Measurements from ENCODE around the gene RPTOR. TPM values are rescaled to one million over a fixed set of nuclear protein-coding genes. Genes with fewer than 3 reads are reported as not detected.

Gene RPTOR
- total RNA-seq, 1 experiment from 2014 or later, result 66.7 TPM

GRCh38 chr17:80857756-80858171 is 313.1 kb downstream of the RPTOR start:
- intact Hi-C loops (cut with micrococcal nuclease; ENCODE audit: unreplicated experiment), result no loop called here
- peaks cover 7% of the 10 kb centered on the region for H3K4me1 ChIP-seq
- H3K4me1 Mint-ChIP-seq (ENCODE audit: low read depth, unreplicated experiment), result peaks cover 10% of the 10 kb centered on the region
- H3K27me3 ChIP-seq (replicated peaks; ENCODE audit: control insufficient read depth, insufficient read depth, low read length), result no peaks in the 10 kb centered on the region
- POLR2A ChIA-PET, result no interaction called here
- no peak for TF ChIP-seq CTCF (IDR thresholded peaks at IDR 0.05; ENCODE audit: insufficient read depth in 1 of 2, low read depth in 1 of 2, low read length in 1 of 2, severe bottlenecking in 1 of 2, unreplicated experiment in 1 of 2)
- H3K4me3 ChIP-seq (ENCODE audit: low read depth, low read length), result no peak overlapping the region
- CTCF ChIA-PET, result no interaction called here
- no TSS peak for BruUV-seq (replicated peaks)
- no peak overlapping the region for H3K4me3 Mint-ChIP-seq (ENCODE audit: unreplicated experiment)
- H3K27ac Mint-ChIP-seq (ENCODE audit: unreplicated experiment), result peak overlapping the region; percentile 13
- DNase-seq, result no peak
- H3K9me3 Mint-ChIP-seq (ENCODE audit: unreplicated experiment), result no peaks in the 10 kb centered on the region
- H3K36me3 Mint-ChIP-seq (ENCODE audit: insufficient read depth, unreplicated experiment), result peaks cover 44% of the 10 kb centered on the region
- H3K9me3 ChIP-seq, result no peaks in the 10 kb centered on the region
- H3K27me3 Mint-ChIP-seq (ENCODE audit: insufficient read depth, unreplicated experiment), result no peaks in the 10 kb centered on the region
- H3K36me3 ChIP-seq (ENCODE audit: control insufficient read depth, insufficient read depth, low read length), result no peaks in the 10 kb centered on the region

- no peak for TF ChIP-seq CTCF (IDR thresholded peaks at IDR 0.05; ENCODE audit: insufficient read depth in 1 of 2, low read depth in 1 of 2, low read length in 1 of 2, severe bottlenecking in 1 of 2, unreplicated experiment in 1 of 2)
- POLR2A ChIA-PET, result no interaction called here
- peaks cover 10% of the 10 kb centered on the region for H3K4me1 Mint-ChIP-seq (ENCODE audit: low read depth, unreplicated experiment)
- no peak for DNase-seq
- H3K27me3 ChIP-seq (replicated peaks; ENCODE audit: control insufficient read depth, insufficient read depth, low read length), result no peaks in the 10 kb centered on the region
- BruUV-seq (replicated peaks), result no TSS peak
- no peak overlapping the region for H3K4me3 Mint-ChIP-seq (ENCODE audit: unreplicated experiment)
- no peaks in the 10 kb centered on the region for H3K36me3 ChIP-seq (ENCODE audit: control insufficient read depth, insufficient read depth, low read length)
- peaks cover 7% of the 10 kb centered on the region for H3K4me1 ChIP-seq
- intact Hi-C loops (cut with micrococcal nuclease; ENCODE audit: unreplicated experiment), result no loop called here
- CTCF ChIA-PET, result no interaction called here
- peaks cover 41% of the 10 kb centered on the region for H3K36me3 Mint-ChIP-seq (ENCODE audit: insufficient read depth, unreplicated experiment)
- H3K9me3 ChIP-seq, result no peaks in the 10 kb centered on the region
- H3K4me3 ChIP-seq (ENCODE audit: low read depth, low read length), result no peak overlapping the region
- no peaks in the 10 kb centered on the region for H3K27me3 Mint-ChIP-seq (ENCODE audit: insufficient read depth, unreplicated experiment)
- no peaks in the 10 kb centered on the region for H3K9me3 Mint-ChIP-seq (ENCODE audit: unreplicated experiment)
- H3K27ac Mint-ChIP-seq (ENCODE audit: unreplicated experiment), result peak overlapping the region; percentile 13
Observed at GRCh38 chr17:80858301-80859001, 313.8 kb downstream of the RPTOR start.

- ChIA-PET CTCF (no interaction called here), POLR2A (no interaction called here)
- DNase-seq, result no peak
- no TSS peak for BruUV-seq (replicated peaks)
- Mint-ChIP-seq H3K27me3 (ENCODE audit: insufficient read depth, unreplicated experiment) (no peaks in the 10 kb centered on the region), H3K36me3 (ENCODE audit: insufficient read depth, unreplicated experiment) (peaks cover 41% of the 10 kb centered on the region), H3K27ac (ENCODE audit: unreplicated experiment) (peak overlapping the region; percentile 13), H3K9me3 (ENCODE audit: unreplicated experiment) (no peaks in the 10 kb centered on the region), H3K4me3 (ENCODE audit: unreplicated experiment) (no peak overlapping the region), H3K4me1 (ENCODE audit: low read depth, unreplicated experiment) (peaks cover 10% of the 10 kb centered on the region)
- no peaks in the 10 kb centered on the region for H3K36me3 ChIP-seq (ENCODE audit: control insufficient read depth, insufficient read depth, low read length)
- no peaks in the 10 kb centered on the region for H3K27me3 ChIP-seq (replicated peaks; ENCODE audit: control insufficient read depth, insufficient read depth, low read length)
- H3K4me3 ChIP-seq (ENCODE audit: low read depth, low read length), result no peak overlapping the region
- H3K9me3 ChIP-seq, result no peaks in the 10 kb centered on the region
- peak in 1 of 2 experiments; percentile 6 for TF ChIP-seq CTCF (IDR thresholded peaks at IDR 0.05; ENCODE audit: insufficient read depth in 1 of 2, low read depth in 1 of 2, low read length in 1 of 2, severe bottlenecking in 1 of 2, unreplicated experiment in 1 of 2)
- intact Hi-C loops (cut with micrococcal nuclease; ENCODE audit: unreplicated experiment), result no loop called here
- peaks cover 7% of the 10 kb centered on the region for H3K4me1 ChIP-seq
Observed at GRCh38 chr17:80859002-80859941, 314.6 kb downstream of the RPTOR start.
